BLaER1 treated with 17β-estradiol and CSF1 and Interleukin-3, amounts not matched to agents 10 nM and 100 nM (cell line): Measurements from ENCODE around the gene FCRL4.
A peak's percentile ranks its signal among the peaks of the same experiment; 100 is the strongest.

Source experiments
- H3K27ac ChIP-seq, 11 experiments: shearing (Covaris generic); formaldehyde crosslinking; 2 replicates each; pipeline ENCODE4 v1.8.1; 2022
- H3K27me3 ChIP-seq, 11 experiments: shearing (Covaris generic); formaldehyde crosslinking; 2 replicates each; pipeline ENCODE4 v1.8.1; 2022
- H3K36me3 ChIP-seq, 11 experiments: shearing (Covaris generic); formaldehyde crosslinking; 2 replicates each; pipeline ENCODE4 v1.8.1; 2022
- H3K4me1 ChIP-seq, 10 experiments: shearing (Covaris generic); formaldehyde crosslinking; 2 replicates each; pipeline ENCODE4 v1.8.1; 2022
- H3K4me2 ChIP-seq, 11 experiments: shearing (Covaris generic); formaldehyde crosslinking; 2 replicates each; pipeline ENCODE4 v1.8.1; 2022
- H3K4me3 ChIP-seq, 10 experiments: shearing (Covaris generic); formaldehyde crosslinking; 2 replicates each; pipeline ENCODE4 v1.8.1; 2022
- H3K9ac ChIP-seq, 11 experiments: shearing (Covaris generic); formaldehyde crosslinking; 2 replicates each; pipeline ENCODE4 v1.8.1; 2022
- H3K9me3 ChIP-seq, 11 experiments: shearing (Covaris generic); formaldehyde crosslinking; replicated peaks in 1 of 11; 2 replicates each; pipeline ENCODE4 v1.8.1; 2022
- H4K20me1 ChIP-seq, 11 experiments: shearing (Covaris generic); formaldehyde crosslinking; 2 replicates each; pipeline ENCODE4 v1.8.1; 2022
- Cebpa-rat ChIP-seq, 11 experiments: shearing (Covaris generic); IDR thresholded peaks; 2 replicates each; pipeline ENCODE4 v1.8.1; 2022

FCRL4 gene

GRCh38 chr1:157597959-157598667 is at the start of gene FCRL4:
FCRL4 (minus strand) TSS chr1:157598085; CDS start chr1:157597944, 141 bp downstream.
- Histone ChIP-seq H3K36me3 (no peaks in the 10 kb centered on the region), H3K4me1 (peaks cover 15 to 46% (median 28%) of the 10 kb centered on the region in 10 experiments), H3K27ac (peak within 1 kb of the TSS in 1 of 11 experiments; percentile 79; a peak in 1 of 22 replicates), H4K20me1 (peaks cover 0 to 29% (median 0%) of the 10 kb centered on the region in 11 experiments; a peak in 6 of 22 replicates), H3K9ac (no peak within 1 kb of the TSS), H3K4me2 (peak within 1 kb of the TSS in 6 of 11 experiments; percentile 69 to 96 (median 84); a peak in 7 of 22 replicates), H3K4me3 (no peak within 1 kb of the TSS), H3K27me3 (peaks cover 0 to 99% (median 0%) of the 10 kb centered on the region in 11 experiments; a peak in 9 of 22 replicates), H3K9me3 (peaks cover 0 to 8% (median 0%) of the 10 kb centered on the region in 11 experiments; a peak in 3 of 22 replicates)
- no peak for TF ChIP-seq Cebpa-rat (IDR thresholded peaks at IDR 0.05)

DNA sequence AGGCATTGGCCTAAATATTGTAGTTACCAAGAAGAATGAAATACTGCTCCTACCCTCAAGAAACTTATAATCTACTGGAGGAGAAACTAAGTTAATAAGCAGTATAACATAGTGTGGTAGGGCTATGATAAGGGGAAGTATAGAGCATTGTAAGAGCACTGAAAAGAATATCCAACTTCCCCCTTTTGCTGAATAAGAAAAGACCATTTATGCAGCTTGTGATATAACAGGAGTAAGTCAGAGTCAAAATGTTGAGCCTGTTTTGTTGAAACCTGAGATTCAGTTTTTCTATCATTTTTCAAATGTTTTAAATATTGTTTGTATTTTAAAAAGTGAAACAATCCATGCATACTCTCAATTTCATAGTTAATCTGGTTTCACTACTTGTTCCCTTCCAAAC is 48.3 kb upstream of the FCRL4 start:
- peaks cover 0 to 73% (median 0%) of the 10 kb centered on the region in 11 experiments; a peak in 4 of 22 replicates for H3K27me3 ChIP-seq
- H3K4me2 ChIP-seq: no peak overlapping the region
- peaks cover 0 to 8% (median 0%) of the 10 kb centered on the region in 10 experiments; a peak in 3 of 20 replicates for H3K4me1 ChIP-seq
- H4K20me1 ChIP-seq: no peaks in the 10 kb centered on the region
- H3K36me3 ChIP-seq: no peaks in the 10 kb centered on the region
- H3K9ac ChIP-seq: no peak overlapping the region
- no peak for TF ChIP-seq Cebpa-rat (IDR thresholded peaks at IDR 0.05)
- no peaks in the 10 kb centered on the region for H3K9me3 ChIP-seq
- H3K27ac ChIP-seq: no peak overlapping the region
- H3K4me3 ChIP-seq: no peak overlapping the region

DNA sequence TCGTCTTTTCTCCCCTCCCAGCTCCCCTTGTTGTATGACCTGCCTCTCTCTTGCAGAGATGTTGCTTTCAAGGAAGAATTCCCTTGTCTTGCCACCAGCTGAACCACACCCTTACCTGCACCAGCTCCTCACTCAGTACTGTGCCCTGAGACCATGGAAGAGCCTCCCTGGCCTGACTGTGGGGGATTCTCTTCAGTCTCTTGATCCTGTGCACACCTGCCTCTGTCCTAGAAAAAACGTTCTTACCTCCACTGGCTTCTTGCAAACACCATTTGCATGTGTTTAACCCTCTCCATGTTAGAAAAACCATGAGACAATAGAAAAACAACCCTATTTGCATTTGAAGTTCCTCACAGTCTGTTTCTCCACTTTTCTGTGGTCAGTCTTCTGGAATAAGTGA is 43.3 kb upstream of the FCRL4 start:
- no peak overlapping the region for H3K4me3 ChIP-seq
- H3K27ac ChIP-seq: no peak overlapping the region
- TF ChIP-seq Cebpa-rat (IDR thresholded peaks at IDR 0.05): no peak
- H3K4me2 ChIP-seq: no peak overlapping the region
- H3K27me3 ChIP-seq: peaks cover 0 to 74% (median 0%) of the 10 kb centered on the region in 11 experiments; a peak in 4 of 22 replicates
- H3K36me3 ChIP-seq: no peaks in the 10 kb centered on the region
- H4K20me1 ChIP-seq: no peaks in the 10 kb centered on the region
- H3K9ac ChIP-seq: no peak overlapping the region
- peaks cover 0 to 8% (median 0%) of the 10 kb centered on the region in 10 experiments; a peak in 3 of 20 replicates for H3K4me1 ChIP-seq
- H3K9me3 ChIP-seq: no peaks in the 10 kb centered on the region

- Histone ChIP-seq H3K36me3 (no peaks in the 10 kb centered on the region), H3K4me3 (no peak overlapping the region), H3K9ac (no peak overlapping the region), H3K4me2 (no peak overlapping the region), H3K27ac (no peak overlapping the region), H3K4me1 (no peaks in the 10 kb centered on the region), H3K9me3 (no peaks in the 10 kb centered on the region), H4K20me1 (no peaks in the 10 kb centered on the region), H3K27me3 (peaks cover 0 to 73% (median 0%) of the 10 kb centered on the region in 11 experiments; a peak in 4 of 22 replicates)
- no peak for TF ChIP-seq Cebpa-rat (IDR thresholded peaks at IDR 0.05)
Measured at GRCh38 chr1:157639800-157640199, 41.9 kb upstream of the FCRL4 start.

DNA sequence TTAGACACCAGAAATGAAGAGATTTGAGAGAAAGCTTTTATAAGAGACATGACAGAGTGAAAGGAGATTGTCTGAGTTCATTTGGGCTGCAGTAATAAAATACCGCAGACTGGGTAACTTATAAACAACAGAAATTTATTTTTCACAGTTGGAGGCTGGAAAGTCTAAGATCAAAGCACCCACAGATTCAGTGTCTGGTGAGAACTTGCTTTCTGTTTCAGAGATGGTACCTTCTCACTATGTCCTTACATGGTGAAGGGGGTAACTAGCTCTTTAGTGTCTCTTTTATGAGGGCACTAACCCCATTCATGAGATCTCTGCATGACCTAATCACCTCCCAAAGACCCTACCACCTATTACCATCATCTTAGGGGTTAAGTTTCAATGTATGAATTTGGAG is 30.9 kb upstream of the FCRL4 start:
- Histone ChIP-seq H3K9ac (no peak overlapping the region), H3K27ac (no peak overlapping the region), H3K36me3 (no peaks in the 10 kb centered on the region), H3K9me3 (no peaks in the 10 kb centered on the region), H3K27me3 (peaks cover 0 to 56% (median 0%) of the 10 kb centered on the region in 11 experiments; a peak in 4 of 22 replicates), H3K4me2 (no peak overlapping the region), H3K4me3 (no peak overlapping the region), H4K20me1 (no peaks in the 10 kb centered on the region), H3K4me1 (peaks cover 0 to 6% (median 0%) of the 10 kb centered on the region in 10 experiments; a peak in 1 of 20 replicates)
- no peak for TF ChIP-seq Cebpa-rat (IDR thresholded peaks at IDR 0.05)

GRCh38 chr1:157626099-157626498 is 28.2 kb upstream of the FCRL4 start:
- Histone ChIP-seq H3K36me3 (no peaks in the 10 kb centered on the region), H3K27ac (no peak overlapping the region)
- no peak for TF ChIP-seq Cebpa-rat (IDR thresholded peaks at IDR 0.05)

DNA sequence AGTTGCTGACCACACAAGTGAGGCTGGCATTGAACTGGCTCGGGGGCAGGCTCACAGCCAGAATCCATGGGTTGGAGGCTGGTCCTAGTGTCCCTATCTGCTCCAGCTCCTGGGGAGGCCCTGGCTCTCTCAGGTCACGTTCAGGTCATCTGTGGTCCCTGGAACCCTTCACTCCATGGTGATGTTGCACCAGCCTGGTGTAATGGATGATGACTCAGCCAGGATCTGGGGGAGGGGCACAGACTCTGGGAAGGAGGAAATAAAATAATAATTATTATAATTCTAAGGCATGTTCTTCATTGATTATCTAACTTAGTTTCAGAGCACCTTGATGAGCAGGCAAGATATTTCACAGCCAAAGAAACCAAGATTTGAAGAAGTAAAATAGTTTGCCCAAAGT is 26.6 kb upstream of the FCRL4 start:
- H3K36me3 ChIP-seq: no peaks in the 10 kb centered on the region
- H3K9ac ChIP-seq: no peak overlapping the region
- peak overlapping the region in 2 of 11 experiments; percentile 22 to 32; a peak in 1 of 22 replicates for H3K4me2 ChIP-seq
- H3K9me3 ChIP-seq: no peaks in the 10 kb centered on the region
- no peak overlapping the region for H3K27ac ChIP-seq
- TF ChIP-seq Cebpa-rat (IDR thresholded peaks at IDR 0.05): no peak
- H4K20me1 ChIP-seq: no peaks in the 10 kb centered on the region
- H3K27me3 ChIP-seq: peaks cover 0 to 70% (median 0%) of the 10 kb centered on the region in 11 experiments; a peak in 4 of 22 replicates
- H3K4me1 ChIP-seq: peaks cover 0 to 6% (median 0%) of the 10 kb centered on the region in 10 experiments; a peak in 1 of 20 replicates
- H3K4me3 ChIP-seq: no peak overlapping the region

More at GRCh38 chr1:157626099-157626498, 28.2 kb upstream of the FCRL4 start:
- Histone ChIP-seq H3K4me3 (no peak overlapping the region), H3K27me3 (peaks cover 0 to 75% (median 0%) of the 10 kb centered on the region in 11 experiments; a peak in 4 of 22 replicates), H3K9ac (no peak overlapping the region), H3K9me3 (no peaks in the 10 kb centered on the region), H4K20me1 (no peaks in the 10 kb centered on the region), H3K4me1 (peaks cover 0 to 6% (median 0%) of the 10 kb centered on the region in 10 experiments; a peak in 1 of 20 replicates), H3K4me2 (no peak overlapping the region)

GRCh38 chr1:157622471-157622870 is 24.6 kb upstream of the FCRL4 start:
- Histone ChIP-seq H3K4me2 (no peak overlapping the region), H3K9ac (no peak overlapping the region), H3K4me1 (peaks cover 0 to 6% (median 0%) of the 10 kb centered on the region in 10 experiments; a peak in 1 of 20 replicates), H3K27ac (no peak overlapping the region), H3K36me3 (no peaks in the 10 kb centered on the region), H4K20me1 (no peaks in the 10 kb centered on the region), H3K4me3 (no peak overlapping the region), H3K9me3 (no peaks in the 10 kb centered on the region), H3K27me3 (peaks cover 0 to 71% (median 0%) of the 10 kb centered on the region in 11 experiments; a peak in 4 of 22 replicates)
- no peak for TF ChIP-seq Cebpa-rat (IDR thresholded peaks at IDR 0.05)

- Histone ChIP-seq H3K9me3 (no peaks in the 10 kb centered on the region), H4K20me1 (no peaks in the 10 kb centered on the region; a peak in 1 of 22 replicates)
- no peak for TF ChIP-seq Cebpa-rat (IDR thresholded peaks at IDR 0.05)
Measured at GRCh38 chr1:157618190-157618589, 20.3 kb upstream of the FCRL4 start.

More at GRCh38 chr1:157618190-157618589, 20.3 kb upstream of the FCRL4 start:
- Histone ChIP-seq H3K27ac (no peak overlapping the region), H3K4me3 (no peak overlapping the region), H3K27me3 (peaks cover 0 to 70% (median 0%) of the 10 kb centered on the region in 11 experiments; a peak in 4 of 22 replicates), H3K9ac (no peak overlapping the region), H3K4me2 (no peak overlapping the region), H3K4me1 (no peaks in the 10 kb centered on the region), H3K36me3 (no peaks in the 10 kb centered on the region)
